PC-9 (cell line): Measurements from ENCODE around the gene PCSK1N. TPM values are rescaled to one million over a fixed set of nuclear protein-coding genes. Genes with fewer than 3 reads are reported as not detected.

Source experiments
- BruUV-seq: library from RNA; stranded (reverse); fragments of 400-500 nt; replicated peaks from 2 replicates; lab custom pipeline; 2021; lab: Mats Ljungman, UMichigan
- CTCF ChIA-PET: fragments of 300-600 bp; sonication (Branson Sonifier 250); formaldehyde crosslinking; loops from one replicate; lab custom pipeline; 2022; ENCODE audit warnings: antibody characterized with exemption; lab: Charles Lee
- POLR2A ChIA-PET: fragments of 300-600 bp; sonication (Branson Sonifier 250); formaldehyde crosslinking; loops from one replicate; lab custom pipeline; 2022; ENCODE audit warnings: antibody characterized with exemption; ENCODE audit not compliant: unreplicated experiment; lab: Charles Lee
- DNase-seq, 2 experiments: peaks; one replicate each; pipeline versions ENCODE4 v3.0.0 to v3.0.0-alpha.2; 2015 to 2022; ENCODE audit warnings: mixed read lengths in 1 of 2
- H2AFZ ChIP-seq: fragments of 200-600 bp; sonication (generic); 2 replicates; pipeline ENCODE4 v1.8.1; 2017; ENCODE audit warnings: antibody characterized with exemption
- H3F3A ChIP-seq: fragments of 200-600 bp; sonication (generic); 2 replicates; pipeline ENCODE4 v1.8.1; 2017; ENCODE audit warnings: antibody characterized with exemption, mild to moderate bottlenecking, low read depth; ENCODE audit not compliant: insufficient read depth
- H3K27ac ChIP-seq: fragments of 200-600 bp; sonication (generic); 2 replicates; pipeline ENCODE4 v1.6.1; 2016; ENCODE audit warnings: mixed run types
- H3K27me3 ChIP-seq: fragments of 200-600 bp; sonication (generic); 2 replicates; pipeline ENCODE4 v1.6.1; 2016; ENCODE audit warnings: low read depth, mixed run types; ENCODE audit not compliant: insufficient read depth
- H3K36me3 ChIP-seq: fragments of 200-600 bp; sonication (generic); 2 replicates; pipeline ENCODE4 v1.6.1; 2016; ENCODE audit warnings: low read depth, mixed run types
- H3K4me1 ChIP-seq: fragments of 200-600 bp; sonication (generic); replicated peaks from 2 replicates; pipeline ENCODE4 v1.6.1; 2016; ENCODE audit warnings: mixed run types; ENCODE audit not compliant: insufficient read depth
- H3K4me2 ChIP-seq: fragments of 200-600 bp; sonication (generic); 2 replicates; pipeline ENCODE4 v1.6.1; 2017; ENCODE audit warnings: mixed run types
- H3K4me3 ChIP-seq: fragments of 200-600 bp; sonication (generic); 2 replicates; pipeline ENCODE4 v1.6.1; 2016; ENCODE audit warnings: mixed run types
- H3K79me2 ChIP-seq: fragments of 200-600 bp; sonication (generic); 2 replicates; pipeline ENCODE4 v1.6.1; 2017; ENCODE audit warnings: low read depth, mixed run types
- H3K9me2 ChIP-seq: fragments of 200-600 bp; sonication (generic); 2 replicates; pipeline ENCODE4 v1.8.1; 2017; ENCODE audit warnings: mild to moderate bottlenecking; ENCODE audit not compliant: insufficient read depth
- H3K9me3 ChIP-seq: fragments of 200-600 bp; sonication (generic); 2 replicates; pipeline ENCODE4 v1.8.1; 2016; ENCODE audit warnings: low read depth; ENCODE audit not compliant: insufficient read depth
- H4K20me1 ChIP-seq: fragments of 200-600 bp; sonication (generic); 2 replicates; pipeline ENCODE4 v1.8.1; 2017; ENCODE audit not compliant: insufficient read depth
- CTCF ChIP-seq: fragments of 200-600 bp; sonication (generic); conservative IDR thresholded peaks from 2 replicates; pipeline ENCODE4 v1.6.1; 2017; ENCODE audit warnings: mixed run types, antibody characterized with exemption, mild to moderate bottlenecking, moderate library complexity
- EZH2 ChIP-seq: fragments of 200-600 bp; sonication (generic); IDR thresholded peaks from 2 replicates; pipeline ENCODE4 v1.8.0; 2017; ENCODE audit warnings: antibody characterized with exemption, low read depth
- intact Hi-C: fragments of 100-400 bp; cut with micrococcal nuclease; formaldehyde crosslinking; loops from one replicate; pipeline ENCODE4 v1.10.0; 2022; ENCODE audit not compliant: unreplicated experiment
- total RNA-seq: library from RNA; stranded (reverse); gene quantifications from 2 replicates; pipeline ENCODE4 v1.2.3, GENCODE V29; 2021

The PCSK1N gene
- total RNA-seq, 1 experiment from 2014 or later = not detected

GRCh38 chrX:48782795-48783194 lies 52.6 kb downstream of the PCSK1N start:
- intact Hi-C loops = no loop called here
- Histone ChIP-seq H3K36me3 (no peaks in the 10 kb centered on the region), H2AFZ (no peak overlapping the region), H3K4me2 (no peak overlapping the region), H3K9me3 (no peaks in the 10 kb centered on the region), H3K4me1 (no peaks in the 10 kb centered on the region), H3K27ac (no peak overlapping the region), H3F3A (no peaks in the 10 kb centered on the region), H3K27me3 (no peaks in the 10 kb centered on the region), H3K79me2 (no peaks in the 10 kb centered on the region), H4K20me1 (no peaks in the 10 kb centered on the region), H3K9me2 (no peaks in the 10 kb centered on the region), H3K4me3 (no peak overlapping the region)
- DNase-seq = no peak
- no peak for TF ChIP-seq CTCF
- TF ChIP-seq EZH2 = no peak
- no TSS peak for BruUV-seq
- POLR2A ChIA-PET = no interaction called here
- CTCF ChIA-PET = no interaction called here

GRCh38 chrX:48782216-48782615 lies 53.2 kb downstream of the PCSK1N start:
- Histone ChIP-seq H3F3A (no peaks in the 10 kb centered on the region), H3K4me2 (no peak overlapping the region), H3K27ac (no peak overlapping the region), H3K4me3 (no peak overlapping the region), H3K9me2 (no peaks in the 10 kb centered on the region), H3K9me3 (no peaks in the 10 kb centered on the region), H3K4me1 (no peaks in the 10 kb centered on the region), H4K20me1 (no peaks in the 10 kb centered on the region), H3K27me3 (no peaks in the 10 kb centered on the region), H3K79me2 (no peaks in the 10 kb centered on the region), H2AFZ (no peak overlapping the region), H3K36me3 (no peaks in the 10 kb centered on the region)
- no peak for DNase-seq
- CTCF ChIA-PET = no interaction called here
- TF ChIP-seq CTCF (no peak), EZH2 (no peak)
- POLR2A ChIA-PET = no interaction called here
- BruUV-seq = no TSS peak
- intact Hi-C loops = no loop called here

GRCh38 chrX:48781705-48782104 lies 53.7 kb downstream of the PCSK1N start:
- Histone ChIP-seq H3K27me3 (no peaks in the 10 kb centered on the region), H3K9me2 (no peaks in the 10 kb centered on the region), H3K27ac (no peak overlapping the region), H4K20me1 (no peaks in the 10 kb centered on the region), H3K4me3 (no peak overlapping the region), H3K4me1 (no peaks in the 10 kb centered on the region), H3F3A (no peaks in the 10 kb centered on the region), H3K36me3 (no peaks in the 10 kb centered on the region), H3K79me2 (no peaks in the 10 kb centered on the region), H2AFZ (no peak overlapping the region), H3K4me2 (no peak overlapping the region), H3K9me3 (no peaks in the 10 kb centered on the region)
- intact Hi-C loops = no loop called here
- DNase-seq = no peak
- no TSS peak for BruUV-seq
- TF ChIP-seq CTCF (no peak), EZH2 (no peak)
- CTCF ChIA-PET = no interaction called here
- POLR2A ChIA-PET = no interaction called here

Other genes with a start within 250 kb of the PCSK1N start
- gene WDR13, start 238.1 kb downstream of the PCSK1N start, total RNA-seq = 28.6 and 43.9 TPM in 2 replicates
- 0.22 TPM in 1 of 2 replicates, not detected in the other for gene WAS, start 151.8 kb downstream of the PCSK1N start, total RNA-seq
- gene SUV39H1, start 138.9 kb downstream of the PCSK1N start, total RNA-seq = 10.5 and 11.7 TPM in 2 replicates
- gene GLOD5, start 73.9 kb downstream of the PCSK1N start, total RNA-seq = not detected in 2 replicates
- not detected in 2 replicates for gene GATA1, start 49.0 kb downstream of the PCSK1N start, total RNA-seq
- 44.2 and 48.5 TPM in 2 replicates for gene HDAC6, start 33.5 kb downstream of the PCSK1N start, total RNA-seq
- 0.50 TPM in 1 of 2 replicates, not detected in the other for gene ERAS, start 9.1 kb downstream of the PCSK1N start, total RNA-seq
- gene TIMM17B, start 62.2 kb upstream of the PCSK1N start, total RNA-seq = 44.9 and 54.1 TPM in 2 replicates
- 36.4 and 39.4 TPM in 2 replicates for gene PQBP1, start 62.3 kb upstream of the PCSK1N start, total RNA-seq
- 24.1 and 29.6 TPM in 2 replicates for gene SLC35A2, start 76.0 kb upstream of the PCSK1N start, total RNA-seq
- 3.6 and 4.4 TPM in 2 replicates for gene PIM2, start 83.4 kb upstream of the PCSK1N start, total RNA-seq
- gene OTUD5, start 122.0 kb upstream of the PCSK1N start, total RNA-seq = 34.6 and 37.1 TPM in 2 replicates
- gene KCND1, start 136.2 kb upstream of the PCSK1N start, total RNA-seq = 1.2 and 2.2 TPM in 2 replicates
- 33.6 and 35.2 TPM in 2 replicates for gene GRIPAP1, start 166.7 kb upstream of the PCSK1N start, total RNA-seq
- gene TFE3, start 207.7 kb upstream of the PCSK1N start, total RNA-seq = 27.2 and 33.7 TPM in 2 replicates
- gene CCDC120, start 223.4 kb upstream of the PCSK1N start, total RNA-seq = 20.6 and 23.9 TPM in 2 replicates
- 12.8 and 17.6 TPM in 2 replicates for gene PRAF2, start 238.4 kb upstream of the PCSK1N start, total RNA-seq
- 36.7 and 43.4 TPM in 2 replicates for gene WDR45, start 244.3 kb upstream of the PCSK1N start, total RNA-seq